Psoas muscle (tissue), 8 donors: ENCODE results near the gene SLC22A23. TPM values are rescaled to one million over a fixed set of nuclear protein-coding genes. Genes with fewer than 3 reads are reported as not detected.

Source experiments
- ATAC-seq, 4 donors: fragments of 200-7000 bp; cut with Tn5 transposase; one replicate each; pipeline ENCODE4 v1.9.1; 2020; ENCODE audit warnings: moderate library complexity in 3 of 4, mild to moderate bottlenecking in 2 of 4
- DNase-seq, 2 donors: peaks; one replicate each; pipeline ENCODE4 v3.0.0-alpha.2; 2020
- H3K27ac ChIP-seq: fragments of 200-600 bp; one replicate; pipeline ENCODE4 v1.8.0; 2022
- H3K27me3 ChIP-seq, 3 donors: fragments of 200-600 bp in 1 of 3; one replicate each; pipeline versions ENCODE4 v1.6.1 to v1.8.0; 2013 to 2022; ENCODE audit warnings: low read length in 2 of 3, mild to moderate bottlenecking in 2 of 3, moderate library complexity in 1 of 3; ENCODE audit not compliant: insufficient read depth in 3 of 3
- H3K36me3 ChIP-seq, 2 donors: fragments of 200-600 bp in 1 of 2; one replicate each; pipeline versions ENCODE4 v1.6.1 to v1.8.0; 2013 to 2022; ENCODE audit warnings: low read depth in 1 of 2, mild to moderate bottlenecking in 1 of 2, moderate library complexity in 1 of 2; ENCODE audit not compliant: insufficient read depth in 1 of 2
- H3K4me1 ChIP-seq: fragments of 200-600 bp; one replicate; pipeline ENCODE4 v1.8.0; 2022
- H3K4me3 ChIP-seq: fragments of 200-600 bp; one replicate; pipeline ENCODE4 v1.8.0; 2022; ENCODE audit warnings: mild to moderate bottlenecking
- H3K9me3 ChIP-seq: fragments of 200-600 bp; one replicate; pipeline ENCODE4 v1.8.0; 2022
- CTCF ChIP-seq: fragments of 200-600 bp; IDR thresholded peaks from one replicate; pipeline ENCODE4 v1.8.0; 2022; ENCODE audit warnings: antibody characterized with exemption
- WGBS, 3 donors: extraction: QIAGEN DNeasy Blood & Tissue Kit; methylation state at CpG; one replicate each; pipeline versions ENCODE4 v1.1.6 to v1.1.7; 2013; 5-methylcytosine and 5-hydroxymethylcytosine counted together
- intact Hi-C, 2 donors: fragments of 100-400 bp; cut with DNase I; formaldehyde crosslinking; loops; one replicate each; pipeline versions ENCODE4 v1.11.0 to v1.14.2; 2022
- polyA plus RNA-seq, 3 donors: library from polyadenylated mRNA; stranded (reverse); fragments of 200-250 nt; gene quantifications; one replicate each; pipeline ENCODE4 v1.2.3, GENCODE V29; 2013
- total RNA-seq, 4 donors: library from RNA; stranded (reverse); fragmentation: NEBNext Ultra II Directional in 2 of 4; extraction: Animal tissue kit (Norgen Biotek cat#: 25700) in 2 of 4; gene quantifications; one replicate each; pipeline versions ENCODE4 v1.2.1 to v1.2.4, GENCODE V29; 2021 to 2023
- donor health status: healthy with polysubstance abuse.
- donor health status: DM: no; HTN: no; CAD: no; lungs with moderate emphysema.
- donor health status: Bipolar disorder and iron deficiency.
- donor health status: healthy.
- donor health status: DM: yes; HTN: yes; CAD: no.
- donor health status: DM: no; HTN: no; CAD: no.
- donor health status: DM: no; HTN: no; CAD: no.
- donor health status: DM: yes; HTN: yes; CAD: no.

SLC22A23 gene
- total and polyA plus RNA-seq, 7 donors, result 4.6 to 13.7 (median 8.7) TPM

GRCh38 chr6:3306848-3307247 is 150.0 kb downstream of the SLC22A23 start:
- no peak for TF ChIP-seq CTCF
- H3K4me1 ChIP-seq, result peaks cover 16% of the 10 kb centered on the region
- ATAC-seq (no peak), DNase-seq (no peak)
- H3K27me3 ChIP-seq, result no peaks in the 10 kb centered on the region
- H3K27ac ChIP-seq, result no peak overlapping the region
- no peaks in the 10 kb centered on the region for H3K36me3 ChIP-seq
- intact Hi-C loops, result no loop called here
- 71 to 83% (median 72%) methylated on average over 10 of the region's 10 CpGs for WGBS, 3 donors
- H3K4me3 ChIP-seq, result no peak overlapping the region
- H3K9me3 ChIP-seq, result no peaks in the 10 kb centered on the region

GRCh38 chr6:3305831-3306230 is 151.0 kb downstream of the SLC22A23 start:
- no peaks in the 10 kb centered on the region for H3K36me3 ChIP-seq
- DNase-seq (no peak), ATAC-seq (no peak)
- H3K27ac ChIP-seq, result no peak overlapping the region
- 87 to 100% (median 99%) methylated on average over 3 of the region's 3 CpGs for WGBS, 3 donors
- no peak overlapping the region for H3K4me3 ChIP-seq
- TF ChIP-seq CTCF, result no peak
- no peaks in the 10 kb centered on the region for H3K9me3 ChIP-seq
- no peaks in the 10 kb centered on the region for H3K27me3 ChIP-seq
- H3K4me1 ChIP-seq, result peaks cover 12% of the 10 kb centered on the region
- intact Hi-C loops, result no loop called here

GRCh38 chr6:3305216-3305565 is 151.7 kb downstream of the SLC22A23 start:
- 90 to 97% (median 96%) methylated on average over 8 of the region's 8 CpGs for WGBS, 3 donors
- Histone ChIP-seq H3K27me3 (no peaks in the 10 kb centered on the region), H3K27ac (no peak overlapping the region), H3K4me3 (no peak overlapping the region), H3K36me3 (no peaks in the 10 kb centered on the region), H3K9me3 (no peaks in the 10 kb centered on the region), H3K4me1 (peaks cover 7% of the 10 kb centered on the region)
- TF ChIP-seq CTCF, result no peak
- DNase-seq, result no peak
- intact Hi-C loops, result no loop called here
- ATAC-seq, result no peak

- no peak for DNase-seq
- H3K27me3 ChIP-seq, result no peaks in the 10 kb centered on the region
Observed at GRCh38 chr6:3304500-3305215, 152.2 kb downstream of the SLC22A23 start.

More at GRCh38 chr6:3304500-3305215, 152.2 kb downstream of the SLC22A23 start:
- WGBS, 3 donors, result 93 to 96% (median 94%) methylated on average over 16 of the region's 16 CpGs
- Histone ChIP-seq H3K9me3 (no peaks in the 10 kb centered on the region), H3K4me3 (no peak overlapping the region), H3K4me1 (peaks cover 3% of the 10 kb centered on the region), H3K36me3 (no peaks in the 10 kb centered on the region), H3K27ac (no peak overlapping the region)
- no peak for ATAC-seq
- intact Hi-C loops, result no loop called here
- TF ChIP-seq CTCF, result no peak
